ENCODE results near the gene FBXO24. TPM values are rescaled to one million over a fixed set of nuclear protein-coding genes. Genes with fewer than 3 reads are reported as not detected.
A peak's percentile ranks its signal among the peaks of the same experiment; 100 is the strongest.

FBXO24 gene
- total and polyA plus RNA-seq, 9 of the 15 experiments (the other 6 are each of a cell fraction or from before 2014, with no cell fraction given) = 0.17 to 0.95 (median 0.50) TPM

DNA sequence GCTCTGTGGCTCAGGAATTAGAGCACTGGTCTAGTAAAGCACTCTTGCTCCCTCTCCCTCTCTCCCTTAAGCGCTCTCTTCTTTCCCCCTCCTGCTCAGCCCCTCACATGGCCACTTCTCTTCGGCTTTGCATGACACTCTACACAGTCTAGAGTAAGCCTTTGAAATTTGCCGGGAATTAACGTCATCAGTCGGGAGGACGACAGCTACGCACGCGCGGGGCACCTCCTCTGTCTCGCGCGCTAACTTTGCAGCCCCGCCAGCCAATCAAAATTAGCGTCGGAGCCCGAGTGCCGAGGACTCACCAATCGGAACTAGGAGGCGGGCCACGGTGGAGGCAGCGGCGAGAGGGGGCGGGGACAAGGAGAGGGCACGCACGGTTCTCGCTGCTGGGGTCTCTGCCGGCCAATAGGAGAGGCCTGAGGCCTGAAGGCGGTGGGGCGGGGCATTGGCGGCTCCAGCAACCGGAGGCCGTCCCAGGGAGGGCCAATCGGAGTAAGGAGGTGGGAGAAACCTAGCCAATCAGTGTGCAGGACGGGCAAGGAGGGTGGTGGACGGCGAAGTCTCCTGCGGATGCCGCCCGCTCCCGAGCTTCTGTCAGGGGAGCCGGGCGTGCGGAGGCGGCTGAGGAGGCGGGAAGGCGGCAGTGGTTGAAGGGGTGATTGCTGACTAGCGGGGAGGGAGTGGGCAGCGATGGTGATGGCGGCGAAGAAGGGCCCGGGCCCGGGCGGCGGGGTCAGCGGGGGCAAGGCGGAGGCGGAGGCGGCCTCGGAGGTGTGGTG, 47.3 kb upstream of the FBXO24 start, which contains the start of gene AGFG2 (continued):
- peak; percentile 20 for TF ChIP-seq PHF20 (IDR thresholded peaks at IDR 0.05; ENCODE audit: partially characterized antibody)
- no peak for TF ChIP-seq GATAD2B (IDR thresholded peaks at IDR 0.05; ENCODE audit: borderline replicate concordance)
- TF ChIP-seq SETDB1 (IDR thresholded peaks at IDR 0.05; ENCODE audit: low read length) = no peak
- TF ChIP-seq NUFIP1 (IDR thresholded peaks at IDR 0.05; ENCODE audit: partially characterized antibody) = no peak
- TF ChIP-seq ETV6 (IDR thresholded peaks at IDR 0.05; ENCODE audit: borderline replicate concordance in 1 of 2, low read depth in 2 of 2, low read length in 1 of 2) = no peak
- TF ChIP-seq ETV6 (CRISPR knock-in tag; IDR thresholded peaks at IDR 0.05; ENCODE audit: borderline replicate concordance) = no peak
- no peak for TF ChIP-seq TSC22D4 (tag; IDR thresholded peaks at IDR 0.05)
- TF ChIP-seq SMARCE1 (IDR thresholded peaks at IDR 0.05) = peak; percentile 16; the same call in 1 of the 2 replicates
- TF ChIP-seq KDM5B (IDR thresholded peaks at IDR 0.05; ENCODE audit: insufficient replicate concordance, low read depth, low read length) = peak; percentile 83
- no peak for TF ChIP-seq YBX1 (IDR thresholded peaks at IDR 0.05)
- TF ChIP-seq RBM15 (IDR thresholded peaks at IDR 0.05; ENCODE audit: insufficient read depth, low read length) = no peak
- TF ChIP-seq, protein P1, sequence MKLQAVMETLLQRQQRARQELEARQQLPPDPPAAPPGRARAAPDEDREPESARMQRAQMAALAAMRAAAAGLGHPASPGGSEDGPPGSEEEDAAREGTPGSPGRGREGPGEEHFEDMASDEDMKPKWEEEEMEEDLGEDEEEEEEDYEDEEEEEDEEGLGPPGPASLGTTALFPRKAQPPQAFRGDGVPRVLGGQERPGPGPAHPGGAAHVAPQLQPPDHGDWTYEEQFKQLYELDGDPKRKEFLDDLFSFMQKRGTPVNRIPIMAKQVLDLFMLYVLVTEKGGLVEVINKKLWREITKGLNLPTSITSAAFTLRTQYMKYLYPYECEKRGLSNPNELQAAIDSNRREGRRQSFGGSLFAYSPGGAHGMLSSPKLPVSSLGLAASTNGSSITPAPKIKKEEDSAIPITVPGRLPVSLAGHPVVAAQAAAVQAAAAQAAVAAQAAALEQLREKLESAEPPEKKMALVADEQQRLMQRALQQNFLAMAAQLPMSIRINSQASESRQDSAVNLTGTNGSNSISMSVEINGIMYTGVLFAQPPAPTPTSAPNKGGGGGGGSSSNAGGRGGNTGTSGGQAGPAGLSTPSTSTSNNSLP (IDR thresholded peaks at IDR 0.05; ENCODE audit: borderline replicate concordance, low read depth, low read length) = no peak
- TF ChIP-seq, protein P2, sequence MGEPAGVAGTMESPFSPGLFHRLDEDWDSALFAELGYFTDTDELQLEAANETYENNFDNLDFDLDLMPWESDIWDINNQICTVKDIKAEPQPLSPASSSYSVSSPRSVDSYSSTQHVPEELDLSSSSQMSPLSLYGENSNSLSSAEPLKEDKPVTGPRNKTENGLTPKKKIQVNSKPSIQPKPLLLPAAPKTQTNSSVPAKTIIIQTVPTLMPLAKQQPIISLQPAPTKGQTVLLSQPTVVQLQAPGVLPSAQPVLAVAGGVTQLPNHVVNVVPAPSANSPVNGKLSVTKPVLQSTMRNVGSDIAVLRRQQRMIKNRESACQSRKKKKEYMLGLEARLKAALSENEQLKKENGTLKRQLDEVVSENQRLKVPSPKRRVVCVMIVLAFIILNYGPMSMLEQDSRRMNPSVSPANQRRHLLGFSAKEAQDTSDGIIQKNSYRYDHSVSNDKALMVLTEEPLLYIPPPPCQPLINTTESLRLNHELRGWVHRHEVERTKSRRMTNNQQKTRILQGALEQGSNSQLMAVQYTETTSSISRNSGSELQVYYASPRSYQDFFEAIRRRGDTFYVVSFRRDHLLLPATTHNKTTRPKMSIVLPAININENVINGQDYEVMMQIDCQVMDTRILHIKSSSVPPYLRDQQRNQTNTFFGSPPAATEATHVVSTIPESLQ (CRISPR knock-in tag; IDR thresholded peaks at IDR 0.05) = peak; percentile 76
- TF ChIP-seq ZNF830 (CRISPR knock-in tag; IDR thresholded peaks at IDR 0.05) = no peak
- TF ChIP-seq NCOA2 (IDR thresholded peaks at IDR 0.05; ENCODE audit: partially characterized antibody in 2 of 2) = no peak
- TF ChIP-seq NCOA1 (IDR thresholded peaks at IDR 0.05; ENCODE audit: low read depth) = no peak
- peak; percentile 99 for TF ChIP-seq NRF1 (conservative IDR thresholded peaks at IDR 0.05 in 1 of 2, IDR thresholded peaks at IDR 0.05 in 1 of 2)
- TF ChIP-seq HDAC3 (IDR thresholded peaks at IDR 0.05; ENCODE audit: borderline replicate concordance, partially characterized antibody) = no peak
- TF ChIP-seq, protein P3, sequence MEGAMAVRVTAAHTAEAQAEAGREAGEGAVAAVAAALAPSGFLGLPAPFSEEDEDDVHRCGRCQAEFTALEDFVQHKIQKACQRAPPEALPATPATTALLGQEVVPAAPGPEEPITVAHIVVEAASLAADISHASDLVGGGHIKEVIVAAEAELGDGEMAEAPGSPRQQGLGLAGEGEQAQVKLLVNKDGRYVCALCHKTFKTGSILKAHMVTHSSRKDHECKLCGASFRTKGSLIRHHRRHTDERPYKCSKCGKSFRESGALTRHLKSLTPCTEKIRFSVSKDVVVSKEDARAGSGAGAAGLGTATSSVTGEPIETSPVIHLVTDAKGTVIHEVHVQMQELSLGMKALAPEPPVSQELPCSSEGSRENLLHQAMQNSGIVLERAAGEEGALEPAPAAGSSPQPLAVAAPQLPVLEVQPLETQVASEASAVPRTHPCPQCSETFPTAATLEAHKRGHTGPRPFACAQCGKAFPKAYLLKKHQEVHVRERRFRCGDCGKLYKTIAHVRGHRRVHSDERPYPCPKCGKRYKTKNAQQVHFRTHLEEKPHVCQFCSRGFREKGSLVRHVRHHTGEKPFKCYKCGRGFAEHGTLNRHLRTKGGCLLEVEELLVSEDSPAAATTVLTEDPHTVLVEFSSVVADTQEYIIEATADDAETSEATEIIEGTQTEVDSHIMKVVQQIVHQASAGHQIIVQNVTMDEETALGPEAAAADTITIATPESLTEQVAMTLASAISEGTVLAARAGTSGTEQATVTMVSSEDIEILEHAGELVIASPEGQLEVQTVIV (CRISPR knock-in tag; IDR thresholded peaks at IDR 0.05; ENCODE audit: borderline replicate concordance) = no peak
- TF ChIP-seq TGIF2 (CRISPR knock-in tag; IDR thresholded peaks at IDR 0.05) = peak; percentile 99
- 0 out of 2 replicates have a peak, but pooled peaks have one; percentile 12 for TF ChIP-seq ZNF24 (IDR thresholded peaks at IDR 0.05)
- TF ChIP-seq SRSF9 (IDR thresholded peaks at IDR 0.05; ENCODE audit: borderline replicate concordance, low read depth, low read length) = no peak
- TF ChIP-seq MAFF (IDR thresholded peaks at IDR 0.05; ENCODE audit: low read length) = no peak
- TF ChIP-seq HSF4 (CRISPR knock-in tag; IDR thresholded peaks at IDR 0.05; ENCODE audit: borderline replicate concordance) = no peak
